HepG2 (cell line): ENCODE results near the gene GUK1. TPM values are rescaled to one million over a fixed set of nuclear protein-coding genes. Genes with fewer than 3 reads are reported as not detected.
A peak's percentile ranks its signal among the peaks of the same experiment; 100 is the strongest.

ENCODE experiments used
- CBX5 ChIP-seq: sonication (generic); formaldehyde crosslinking; IDR thresholded peaks from 2 replicates; pipeline ENCODE4 v1.4.0; 2020; ENCODE audit warnings: missing genetic modification reagents, borderline replicate concordance
- HDAC2 ChIP-seq: sonication (generic); formaldehyde crosslinking; IDR thresholded peaks from 2 replicates; pipeline ENCODE4 v1.4.0; 2020; ENCODE audit warnings: missing genetic modification reagents
- HNRNPK ChIP-seq: fragments of 200-400 bp; formaldehyde crosslinking; IDR thresholded peaks from 2 replicates; pipeline ENCODE4 v1.6.1; 2018; ENCODE audit warnings: low read length, low read depth, moderate library complexity, mild to moderate bottlenecking; ENCODE audit not compliant: poor library complexity, severe bottlenecking
- PCBP2 ChIP-seq: fragments of 200-400 bp; formaldehyde crosslinking; optimal IDR thresholded peaks from 2 replicates; pipeline ENCODE3; 2018; ENCODE audit warnings: low read length, low read depth; ENCODE audit not compliant: poor library complexity, severe bottlenecking
- RBM22 ChIP-seq: fragments of 200-400 bp; formaldehyde crosslinking; optimal IDR thresholded peaks from 2 replicates; pipeline ENCODE3; 2017; ENCODE audit warnings: mild to moderate bottlenecking, low read length, moderate library complexity
- SOX6 ChIP-seq, 2 experiments: fragments of 450-650 bp in 1 of 2; sonication (generic) in 1 of 2; formaldehyde crosslinking in 1 of 2; IDR thresholded peaks; 2 replicates each; pipeline versions ENCODE4 v1.4.0 to v1.6.1; 2017 to 2020; ENCODE audit warnings: antibody characterized with exemption in 1 of 2, mild to moderate bottlenecking in 1 of 2, missing genetic modification reagents in 1 of 2
- TRIM24 ChIP-seq: sonication (generic); formaldehyde crosslinking; IDR thresholded peaks from 2 replicates; pipeline ENCODE4 v1.8.0; 2022; ENCODE audit warnings: mild to moderate bottlenecking, missing genetic modification reagents
- ZC3H4 ChIP-seq: sonication (generic); formaldehyde crosslinking; IDR thresholded peaks from 2 replicates; pipeline ENCODE4 v1.4.0; 2020; ENCODE audit warnings: missing genetic modification reagents, borderline replicate concordance
- ZNF138 ChIP-seq: sonication (generic); formaldehyde crosslinking; IDR thresholded peaks from 2 replicates; pipeline ENCODE4 v1.5.0; 2020; ENCODE audit warnings: mild to moderate bottlenecking, low read depth, missing genetic modification reagents
- ZNF235 ChIP-seq: sonication (generic); formaldehyde crosslinking; IDR thresholded peaks from 2 replicates; pipeline ENCODE4 v1.8.1; 2023; ENCODE audit warnings: mild to moderate bottlenecking, missing genetic modification reagents, borderline replicate concordance
- ZNF652 ChIP-seq: IDR thresholded peaks from 2 replicates; pipeline ENCODE4 v1.6.1; 2016; ENCODE audit warnings: low read depth, borderline replicate concordance
- ZNF790 ChIP-seq: sonication (generic); formaldehyde crosslinking; IDR thresholded peaks from 2 replicates; pipeline ENCODE4 v1.8.0; 2022; ENCODE audit warnings: missing genetic modification reagents, mild to moderate bottlenecking, borderline replicate concordance
- ZNF878 ChIP-seq: sonication (generic); formaldehyde crosslinking; IDR thresholded peaks from 2 replicates; pipeline ENCODE4 v1.8.1; 2023; ENCODE audit warnings: mild to moderate bottlenecking, missing genetic modification reagents, moderate library complexity
- polyA plus RNA-seq, 8 experiments: library from polyadenylated mRNA; depleted of rRNA in 3 of 8; stranded (reverse) in 7 of 8; unstranded in 1 of 8; fragments of >200 nt; fragmentation: Illumina TruSeq in 4 of 8; extraction: Trizol in 4 of 8; gene quantifications; 2 replicates each; pipeline versions ENCODE4 v1.2.1 to v1.2.3, GENCODE V29; 2011 to 2016; ENCODE audit warnings: low read depth in 4 of 8, missing spikeins in 1 of 8, mixed read lengths in 1 of 8; ENCODE audit not compliant: insufficient read depth in 1 of 8
- total RNA-seq, 5 experiments: library from RNA; depleted of rRNA; stranded (reverse); fragments of >200 nt; fragmentation: Illumina TruSeq; extraction: Trizol; gene quantifications; 2 replicates each; pipeline ENCODE4 v1.2.3, GENCODE V29; 2016; ENCODE audit warnings: low read depth in 1 of 5
- TF ChIP-seq, protein P1 (sequence below): sonication (generic); formaldehyde crosslinking; IDR thresholded peaks from 2 replicates; pipeline ENCODE4 v1.5.0; 2020; ENCODE audit warnings: mild to moderate bottlenecking, missing genetic modification reagents
- TF ChIP-seq, protein P2 (sequence below): sonication (generic); formaldehyde crosslinking; IDR thresholded peaks from 2 replicates; pipeline ENCODE4 v1.5.1; 2020; ENCODE audit warnings: mild to moderate bottlenecking, missing genetic modification reagents, borderline replicate concordance
- TF ChIP-seq, protein P3 (sequence below): sonication (generic); formaldehyde crosslinking; IDR thresholded peaks from 2 replicates; pipeline ENCODE4 v1.4.0; 2020; ENCODE audit warnings: low read depth, mild to moderate bottlenecking, missing genetic modification reagents
- TF ChIP-seq, protein P4 (sequence below): sonication (generic); formaldehyde crosslinking; IDR thresholded peaks from 2 replicates; pipeline ENCODE4 v1.8.0; 2022; ENCODE audit warnings: mild to moderate bottlenecking, missing genetic modification reagents; ENCODE audit not compliant: insufficient replicate concordance
- TF ChIP-seq, protein P5 (sequence below): sonication (generic); formaldehyde crosslinking; IDR thresholded peaks from 2 replicates; pipeline ENCODE4 v1.4.0; 2020; ENCODE audit warnings: missing genetic modification reagents, borderline replicate concordance

Gene GUK1
- total and polyA plus RNA-seq, 2 of the 13 experiments (the other 11 are each of a cell fraction or from before 2014, with no cell fraction given), result 116 to 154 TPM

DNA sequence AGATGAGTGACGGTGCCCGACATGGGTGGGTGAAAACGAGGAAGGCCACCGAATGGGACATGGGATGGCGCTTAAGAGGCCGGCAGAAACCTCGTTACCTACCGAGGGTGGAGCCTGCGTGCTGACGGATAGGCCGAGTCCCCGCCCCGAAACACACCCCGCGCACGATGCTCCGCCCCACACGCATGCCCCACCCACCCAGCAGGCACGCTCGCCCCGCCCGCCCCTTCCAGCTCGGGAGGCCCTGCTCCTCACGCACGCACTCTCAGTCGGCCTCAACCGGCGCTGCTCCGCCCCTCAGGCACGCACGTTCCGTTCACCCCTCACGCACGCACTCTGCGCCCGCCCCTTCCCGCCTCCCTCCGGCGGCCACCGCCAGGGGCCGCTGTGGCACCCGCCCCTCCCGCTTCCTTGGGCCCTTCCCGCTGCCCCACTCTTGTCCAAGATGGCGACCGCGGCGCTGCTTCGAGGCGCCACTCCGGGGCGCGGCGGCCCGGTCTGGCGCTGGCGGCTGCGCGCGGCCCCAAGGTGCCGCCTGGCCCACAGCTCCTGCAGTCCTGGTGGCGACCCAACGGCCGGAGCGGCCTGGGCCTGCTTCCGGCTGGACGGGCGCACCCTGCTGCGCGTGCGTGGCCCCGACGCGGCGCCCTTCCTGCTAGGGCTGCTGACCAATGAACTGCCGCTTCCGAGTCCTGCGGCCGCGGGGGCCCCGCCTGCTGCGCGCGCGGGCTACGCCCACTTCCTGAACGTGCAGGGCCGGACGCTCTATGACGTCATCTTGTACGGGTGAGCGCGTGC, 25.5 kb downstream of the GUK1 start, which contains the start of gene IBA57 (continued):
- TF ChIP-seq ZNF878 (no peak), ZNF138 (CRISPR knock-in tag) (no peak), CBX5 (no peak), RBM22 (no peak), HDAC2 (no peak), PCBP2 (no peak), HNRNPK (peak; percentile 78), ZNF235 (CRISPR knock-in tag) (no peak), ZNF790 (CRISPR knock-in tag) (no peak), ZC3H4 (CRISPR knock-in tag) (no peak; the same call in 1 of the 2 replicates), SOX6 (IDR thresholded peaks at IDR 0.05) (no peak), SOX6 (CRISPR knock-in tag; IDR thresholded peaks at IDR 0.05) (no peak; the same call in none of the 2 replicates), TRIM24 (CRISPR knock-in tag) (no peak), ZNF652 (no peak)
- TF ChIP-seq, protein P1, sequence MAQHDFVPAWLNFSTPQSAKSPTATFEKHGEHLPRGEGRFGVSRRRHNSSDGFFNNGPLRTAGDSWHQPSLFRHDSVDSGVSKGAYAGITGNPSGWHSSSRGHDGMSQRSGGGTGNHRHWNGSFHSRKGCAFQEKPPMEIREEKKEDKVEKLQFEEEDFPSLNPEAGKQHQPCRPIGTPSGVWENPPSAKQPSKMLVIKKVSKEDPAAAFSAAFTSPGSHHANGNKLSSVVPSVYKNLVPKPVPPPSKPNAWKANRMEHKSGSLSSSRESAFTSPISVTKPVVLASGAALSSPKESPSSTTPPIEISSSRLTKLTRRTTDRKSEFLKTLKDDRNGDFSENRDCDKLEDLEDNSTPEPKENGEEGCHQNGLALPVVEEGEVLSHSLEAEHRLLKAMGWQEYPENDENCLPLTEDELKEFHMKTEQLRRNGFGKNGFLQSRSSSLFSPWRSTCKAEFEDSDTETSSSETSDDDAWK (CRISPR knock-in tag), result no peak
- TF ChIP-seq, protein P2, sequence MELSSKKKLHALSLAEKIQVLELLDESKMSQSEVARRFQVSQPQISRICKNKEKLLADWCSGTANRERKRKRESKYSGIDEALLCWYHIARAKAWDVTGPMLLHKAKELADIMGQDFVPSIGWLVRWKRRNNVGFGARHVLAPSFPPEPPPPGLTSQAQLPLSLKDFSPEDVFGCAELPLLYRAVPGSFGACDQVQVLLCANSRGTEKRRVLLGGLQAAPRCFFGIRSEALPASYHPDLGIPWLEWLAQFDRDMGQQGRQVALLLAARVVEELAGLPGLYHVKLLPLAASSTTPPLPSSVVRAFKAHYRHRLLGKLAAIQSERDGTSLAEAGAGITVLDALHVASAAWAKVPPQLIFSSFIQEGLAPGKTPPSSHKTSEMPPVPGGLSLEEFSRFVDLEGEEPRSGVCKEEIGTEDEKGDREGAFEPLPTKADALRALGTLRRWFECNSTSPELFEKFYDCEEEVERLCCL (CRISPR knock-in tag), result no peak
- TF ChIP-seq, protein P3, sequence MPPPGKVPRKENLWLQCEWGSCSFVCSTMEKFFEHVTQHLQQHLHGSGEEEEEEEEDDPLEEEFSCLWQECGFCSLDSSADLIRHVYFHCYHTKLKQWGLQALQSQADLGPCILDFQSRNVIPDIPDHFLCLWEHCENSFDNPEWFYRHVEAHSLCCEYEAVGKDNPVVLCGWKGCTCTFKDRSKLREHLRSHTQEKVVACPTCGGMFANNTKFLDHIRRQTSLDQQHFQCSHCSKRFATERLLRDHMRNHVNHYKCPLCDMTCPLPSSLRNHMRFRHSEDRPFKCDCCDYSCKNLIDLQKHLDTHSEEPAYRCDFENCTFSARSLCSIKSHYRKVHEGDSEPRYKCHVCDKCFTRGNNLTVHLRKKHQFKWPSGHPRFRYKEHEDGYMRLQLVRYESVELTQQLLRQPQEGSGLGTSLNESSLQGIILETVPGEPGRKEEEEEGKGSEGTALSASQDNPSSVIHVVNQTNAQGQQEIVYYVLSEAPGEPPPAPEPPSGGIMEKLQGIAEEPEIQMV (CRISPR knock-in tag), result no peak
- TF ChIP-seq, protein P4, sequence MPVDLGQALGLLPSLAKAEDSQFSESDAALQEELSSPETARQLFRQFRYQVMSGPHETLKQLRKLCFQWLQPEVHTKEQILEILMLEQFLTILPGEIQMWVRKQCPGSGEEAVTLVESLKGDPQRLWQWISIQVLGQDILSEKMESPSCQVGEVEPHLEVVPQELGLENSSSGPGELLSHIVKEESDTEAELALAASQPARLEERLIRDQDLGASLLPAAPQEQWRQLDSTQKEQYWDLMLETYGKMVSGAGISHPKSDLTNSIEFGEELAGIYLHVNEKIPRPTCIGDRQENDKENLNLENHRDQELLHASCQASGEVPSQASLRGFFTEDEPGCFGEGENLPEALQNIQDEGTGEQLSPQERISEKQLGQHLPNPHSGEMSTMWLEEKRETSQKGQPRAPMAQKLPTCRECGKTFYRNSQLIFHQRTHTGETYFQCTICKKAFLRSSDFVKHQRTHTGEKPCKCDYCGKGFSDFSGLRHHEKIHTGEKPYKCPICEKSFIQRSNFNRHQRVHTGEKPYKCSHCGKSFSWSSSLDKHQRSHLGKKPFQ (CRISPR knock-in tag), result no peak
- TF ChIP-seq, protein P5, sequence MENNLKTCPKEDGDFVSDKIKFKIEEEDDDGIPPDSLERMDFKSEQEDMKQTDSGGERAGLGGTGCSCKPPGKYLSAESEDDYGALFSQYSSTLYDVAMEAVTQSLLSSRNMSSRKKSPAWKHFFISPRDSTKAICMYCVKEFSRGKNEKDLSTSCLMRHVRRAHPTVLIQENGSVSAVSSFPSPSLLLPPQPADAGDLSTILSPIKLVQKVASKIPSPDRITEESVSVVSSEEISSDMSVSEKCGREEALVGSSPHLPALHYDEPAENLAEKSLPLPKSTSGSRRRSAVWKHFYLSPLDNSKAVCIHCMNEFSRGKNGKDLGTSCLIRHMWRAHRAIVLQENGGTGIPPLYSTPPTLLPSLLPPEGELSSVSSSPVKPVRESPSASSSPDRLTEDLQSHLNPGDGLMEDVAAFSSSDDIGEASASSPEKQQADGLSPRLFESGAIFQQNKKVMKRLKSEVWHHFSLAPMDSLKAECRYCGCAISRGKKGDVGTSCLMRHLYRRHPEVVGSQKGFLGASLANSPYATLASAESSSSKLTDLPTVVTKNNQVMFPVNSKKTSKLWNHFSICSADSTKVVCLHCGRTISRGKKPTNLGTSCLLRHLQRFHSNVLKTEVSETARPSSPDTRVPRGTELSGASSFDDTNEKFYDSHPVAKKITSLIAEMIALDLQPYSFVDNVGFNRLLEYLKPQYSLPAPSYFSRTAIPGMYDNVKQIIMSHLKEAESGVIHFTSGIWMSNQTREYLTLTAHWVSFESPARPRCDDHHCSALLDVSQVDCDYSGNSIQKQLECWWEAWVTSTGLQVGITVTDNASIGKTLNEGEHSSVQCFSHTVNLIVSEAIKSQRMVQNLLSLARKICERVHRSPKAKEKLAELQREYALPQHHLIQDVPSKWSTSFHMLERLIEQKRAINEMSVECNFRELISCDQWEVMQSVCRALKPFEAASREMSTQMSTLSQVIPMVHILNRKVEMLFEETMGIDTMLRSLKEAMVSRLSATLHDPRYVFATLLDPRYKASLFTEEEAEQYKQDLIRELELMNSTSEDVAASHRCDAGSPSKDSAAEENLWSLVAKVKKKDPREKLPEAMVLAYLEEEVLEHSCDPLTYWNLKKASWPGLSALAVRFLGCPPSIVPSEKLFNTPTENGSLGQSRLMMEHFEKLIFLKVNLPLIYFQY (CRISPR knock-in tag), result no peak
